Uterus (tissue), 2 donors: Measurements from ENCODE around the gene APOBEC3F.
"Not testable (repeated sequence)": the region's sequence is repeated elsewhere in the genome, so short reads cannot be mapped to it uniquely, and the experiment has no call there.

Source experiments
- POLR2A ChIP-seq, 2 donors: fragments of 450-650 bp; IDR thresholded peaks; one replicate each; pipeline ENCODE4 v1.6.1; 2016; ENCODE audit warnings: antibody characterized with exemption in 2 of 2, mild to moderate bottlenecking in 1 of 2, moderate library complexity in 1 of 2
- TF ChIP-seq, protein P1 (sequence below), 4 experiments: fragments of 200-600 bp in 2 of 4; fragments of 450-650 bp in 2 of 4; sonication (generic) in 2 of 4; IDR thresholded peaks; one replicate each; pipeline ENCODE4 v1.5.1; 2016 to 2019; ENCODE audit warnings: antibody characterized with exemption in 4 of 4, mild to moderate bottlenecking in 2 of 4, moderate library complexity in 1 of 4

- TF ChIP-seq, protein P1, sequence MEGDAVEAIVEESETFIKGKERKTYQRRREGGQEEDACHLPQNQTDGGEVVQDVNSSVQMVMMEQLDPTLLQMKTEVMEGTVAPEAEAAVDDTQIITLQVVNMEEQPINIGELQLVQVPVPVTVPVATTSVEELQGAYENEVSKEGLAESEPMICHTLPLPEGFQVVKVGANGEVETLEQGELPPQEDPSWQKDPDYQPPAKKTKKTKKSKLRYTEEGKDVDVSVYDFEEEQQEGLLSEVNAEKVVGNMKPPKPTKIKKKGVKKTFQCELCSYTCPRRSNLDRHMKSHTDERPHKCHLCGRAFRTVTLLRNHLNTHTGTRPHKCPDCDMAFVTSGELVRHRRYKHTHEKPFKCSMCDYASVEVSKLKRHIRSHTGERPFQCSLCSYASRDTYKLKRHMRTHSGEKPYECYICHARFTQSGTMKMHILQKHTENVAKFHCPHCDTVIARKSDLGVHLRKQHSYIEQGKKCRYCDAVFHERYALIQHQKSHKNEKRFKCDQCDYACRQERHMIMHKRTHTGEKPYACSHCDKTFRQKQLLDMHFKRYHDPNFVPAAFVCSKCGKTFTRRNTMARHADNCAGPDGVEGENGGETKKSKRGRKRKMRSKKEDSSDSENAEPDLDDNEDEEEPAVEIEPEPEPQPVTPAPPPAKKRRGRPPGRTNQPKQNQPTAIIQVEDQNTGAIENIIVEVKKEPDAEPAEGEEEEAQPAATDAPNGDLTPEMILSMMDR (IDR thresholded peaks at IDR 0.05), result not testable (repeated sequence)
- TF ChIP-seq POLR2A (IDR thresholded peaks at IDR 0.05), result not testable (repeated sequence)
Measured at GRCh38 chr22:39013561-39013941, 27.1 kb upstream of the APOBEC3F start.
